Activated CD8-positive, alpha-beta memory T cell treated with anti-CD3 and anti-CD28 coated beads for 4 hours (primary cell): ENCODE measurements around the gene CYP20A1.
"Not testable (repeated sequence)": the region's sequence is repeated elsewhere in the genome, so short reads cannot be mapped to it uniquely, and the experiment has no call there.

Experiments used
- DNase-seq, 2 donors: peaks; one replicate each; pipeline ENCODE4 v3.0.0-alpha.2; 2020; ENCODE audit warnings: low read depth in 2 of 2

The CYP20A1 gene

DNA sequence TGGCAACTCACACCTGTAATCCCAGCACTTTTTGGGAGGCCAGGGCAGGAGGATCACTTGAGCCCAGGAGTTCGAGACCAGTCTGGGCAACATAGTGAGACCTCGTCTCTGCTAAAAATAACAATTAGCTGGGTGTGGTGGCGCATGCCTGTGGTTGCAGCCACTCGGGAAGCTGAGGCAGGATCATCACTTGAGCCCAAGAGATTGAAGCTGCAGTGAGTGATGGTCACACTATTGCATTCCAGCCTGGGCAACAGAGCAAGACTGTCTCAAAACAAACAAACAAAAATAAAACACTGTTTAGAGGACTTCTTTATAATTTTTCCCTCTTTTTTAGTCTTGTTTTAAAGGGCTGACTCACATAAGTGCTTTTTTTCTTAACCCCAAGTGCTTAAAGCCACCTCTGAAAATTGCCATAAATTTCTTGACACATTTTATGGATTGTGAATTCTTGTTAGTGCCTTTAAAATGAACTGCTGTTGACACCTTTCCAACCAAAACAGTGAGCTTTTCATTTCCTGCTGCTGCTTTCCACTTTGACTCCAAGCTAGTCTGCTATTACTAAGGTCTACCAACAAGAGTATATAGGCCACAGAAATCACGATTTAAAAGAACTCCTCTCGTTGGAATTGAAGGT is 41.7 kb downstream of the CYP20A1 start:
- DNase-seq, result no peak

DNA sequence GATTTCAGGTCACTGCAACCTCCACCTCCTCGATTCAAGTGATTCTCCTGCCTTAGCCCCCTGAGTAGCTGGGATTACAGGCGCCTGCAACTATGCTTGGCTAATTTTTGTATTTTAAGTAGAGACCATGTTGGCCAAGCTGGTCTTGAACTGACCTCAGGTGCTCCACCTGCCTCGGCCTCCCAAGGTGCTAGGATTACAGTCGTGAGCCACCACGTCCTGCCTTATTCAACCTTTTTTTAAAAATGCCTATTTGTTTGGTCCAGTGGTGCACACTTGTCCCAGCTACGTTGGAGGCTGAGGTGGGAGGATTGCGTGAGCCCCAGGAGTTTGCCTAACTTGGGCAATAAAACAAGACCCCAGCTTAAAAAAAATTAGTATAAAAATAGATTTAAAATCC is 43.3 kb downstream of the CYP20A1 start:
- DNase-seq, result no peak

DNA sequence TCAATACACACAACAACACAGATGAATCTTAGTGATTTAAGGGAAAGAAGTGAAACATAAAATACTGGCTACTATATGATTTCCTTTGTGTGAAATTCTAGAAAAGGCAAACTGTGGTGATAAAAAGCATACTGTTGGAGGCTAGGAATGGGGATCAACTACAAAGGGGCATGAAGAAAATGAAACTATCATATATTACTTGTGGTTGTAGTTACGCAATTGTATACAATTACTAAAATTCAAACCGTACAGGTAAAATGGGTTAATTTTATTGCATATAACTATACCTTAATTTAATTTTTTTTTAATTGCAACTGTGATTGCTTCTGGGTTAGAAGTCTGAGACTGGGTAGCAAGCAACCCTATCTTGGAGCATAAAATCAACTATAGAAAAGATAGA is 47.7 kb downstream of the CYP20A1 start:
- no peak for DNase-seq

DNA sequence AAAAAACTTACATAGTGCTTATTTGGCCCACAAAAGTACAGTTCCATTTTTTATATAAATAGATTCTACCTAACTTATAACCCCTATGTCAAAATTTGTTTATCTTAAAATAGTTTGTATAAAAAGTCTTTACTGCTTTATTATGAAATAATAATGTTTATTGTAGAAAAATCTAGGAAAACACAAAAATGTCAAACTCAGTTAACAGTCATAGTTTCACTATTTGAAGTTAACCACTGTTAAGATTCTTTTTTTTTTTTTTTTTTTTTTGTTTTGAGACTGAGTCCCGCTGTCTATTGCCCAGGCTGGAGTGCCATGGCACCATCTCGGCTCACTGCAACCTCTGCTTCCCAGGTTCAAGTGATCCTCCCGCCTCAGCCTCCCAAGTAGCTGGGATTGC is 62.8 kb downstream of the CYP20A1 start:
- no peak for DNase-seq

DNA sequence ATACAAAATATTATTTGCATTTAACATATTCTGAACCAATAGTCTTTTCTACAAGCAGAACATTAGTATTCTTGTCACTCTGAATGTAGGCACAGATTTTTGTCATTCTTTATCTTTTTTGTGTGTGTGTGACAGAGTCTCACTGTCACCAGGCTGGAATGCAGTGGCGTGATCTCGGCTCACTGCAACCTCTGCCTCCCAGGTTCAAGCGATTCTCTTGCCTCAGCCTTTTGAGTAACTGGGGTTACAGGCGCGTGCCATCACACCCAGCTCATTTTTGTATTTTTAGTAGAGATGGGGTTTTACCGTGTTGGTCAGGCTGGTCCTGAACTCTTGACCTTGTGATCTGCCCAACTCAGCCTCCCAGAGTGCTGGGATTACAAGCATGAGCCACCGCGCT is 63.8 kb downstream of the CYP20A1 start:
- DNase-seq, result not testable (repeated sequence)

DNA sequence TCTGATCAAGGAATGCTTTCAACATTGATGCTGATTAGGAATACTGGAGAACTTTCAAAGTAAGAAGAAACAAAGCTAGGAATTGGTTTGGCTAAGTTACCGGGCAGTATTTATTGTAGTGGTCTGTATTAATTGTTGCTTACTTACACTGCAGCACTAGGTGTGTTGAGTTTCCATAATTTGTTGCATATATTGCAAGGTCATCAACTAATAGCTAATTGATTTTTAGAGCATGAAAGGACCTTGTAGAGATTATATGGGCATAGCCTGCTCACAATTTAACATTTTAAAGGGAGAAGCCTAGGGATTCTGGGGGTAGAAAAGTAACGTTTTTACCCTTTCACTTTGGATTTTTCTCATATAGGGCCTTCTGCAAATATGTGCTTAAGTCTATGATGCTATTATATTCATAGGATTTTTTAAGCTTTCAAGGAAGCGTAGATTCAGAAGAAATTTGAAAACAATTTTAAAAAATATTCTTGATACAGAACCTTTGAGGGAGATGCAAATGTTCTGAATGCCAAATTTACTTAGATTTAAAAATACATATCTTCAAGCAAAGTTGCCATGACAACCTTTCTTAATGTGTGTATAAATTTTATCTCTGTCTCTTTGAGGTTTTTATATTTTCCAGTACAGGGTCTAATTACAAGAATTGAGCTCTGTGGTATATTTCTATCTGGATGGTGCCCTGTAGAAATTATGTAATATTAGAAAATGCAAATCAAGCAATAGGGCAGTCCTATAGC is 72.0 kb downstream of the CYP20A1 start:
- DNase-seq, result no peak

DNA sequence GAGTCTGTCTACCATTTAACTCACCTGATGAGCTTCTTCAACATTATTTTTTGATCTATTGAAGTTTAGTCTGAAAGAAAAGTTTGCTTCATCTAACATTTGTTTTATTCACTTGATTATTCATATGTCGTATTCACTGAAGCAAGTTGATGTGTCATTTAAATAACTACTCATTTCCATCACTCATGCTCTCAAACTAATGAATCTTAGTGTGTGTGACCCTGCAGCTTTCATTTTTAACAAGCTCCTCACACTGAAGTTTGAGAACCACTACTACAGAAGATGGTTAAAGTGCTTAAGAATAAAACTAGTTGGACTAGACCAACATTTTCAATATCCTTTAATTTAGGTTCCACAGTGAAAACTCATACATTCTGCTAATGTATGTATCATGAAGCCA is 87.5 kb downstream of the CYP20A1 start:
- no peak for DNase-seq

DNA sequence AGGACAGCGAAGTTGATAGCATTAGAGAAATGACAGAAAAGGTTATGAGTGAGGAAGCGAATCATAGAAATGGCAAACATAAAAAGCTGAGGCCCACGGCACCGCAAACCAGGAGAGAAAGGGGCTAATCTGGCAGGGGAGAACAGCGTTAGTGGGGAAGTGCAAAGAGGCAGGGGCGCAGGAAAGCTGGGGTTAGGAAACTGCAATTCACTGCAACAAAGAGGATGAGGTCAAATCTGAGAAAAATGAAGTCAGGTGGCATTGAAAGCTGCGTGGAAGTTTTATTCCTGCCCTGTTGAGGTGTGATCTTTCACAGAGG is 88.7 kb downstream of the CYP20A1 start:
- no peak for DNase-seq

DNA sequence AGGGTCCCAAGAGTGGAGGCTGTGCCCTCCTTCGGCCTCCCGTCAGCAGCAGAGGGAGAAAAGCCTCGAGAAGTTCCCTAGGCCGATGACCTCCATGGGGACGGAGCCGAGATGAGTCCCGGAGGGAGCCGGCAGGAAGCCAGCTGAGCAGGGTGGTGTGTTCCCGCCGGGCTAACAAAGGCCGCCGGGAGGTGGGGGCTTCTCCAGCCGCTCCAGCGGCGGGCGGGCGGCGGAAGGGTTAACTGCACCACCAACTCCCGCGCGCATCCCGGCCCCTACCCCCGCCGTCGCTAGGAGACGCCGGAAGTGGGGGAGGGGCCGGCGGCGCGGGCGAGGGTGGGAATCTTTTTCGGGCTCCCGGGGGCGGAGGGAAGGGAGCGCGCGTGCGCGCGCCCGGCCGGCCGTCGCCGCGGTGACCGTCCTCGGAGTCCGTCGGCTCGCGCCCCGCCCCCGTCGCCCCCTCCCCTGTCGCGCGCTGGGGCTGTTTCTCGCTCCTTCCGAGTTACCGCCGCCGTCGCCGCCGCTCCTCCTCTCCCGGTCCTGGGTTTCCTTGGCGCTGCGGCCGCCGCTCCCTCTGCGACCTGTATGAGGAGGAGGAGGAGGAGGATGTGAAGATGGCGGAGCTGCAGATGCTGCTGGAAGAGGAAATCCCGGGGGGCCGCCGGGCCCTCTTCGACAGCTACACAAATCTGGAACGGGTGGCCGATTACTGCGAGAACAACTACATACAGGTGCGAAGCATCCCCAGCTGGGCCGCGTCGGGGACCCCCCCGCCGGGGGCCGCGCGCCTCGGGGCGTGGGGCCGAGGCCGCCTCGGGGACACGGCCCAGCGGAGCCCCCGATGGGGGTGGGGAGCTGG is 89.3 kb downstream of the CYP20A1 start, which contains the start of gene ABI2:
Gene ABI2, plus strand, starts transcription at position 494 of the 859 bp plus-strand sequence. Its CDS starts 121 bp downstream, at position 615.
- DNase-seq, result peak; percentile 30 to 32

DNA sequence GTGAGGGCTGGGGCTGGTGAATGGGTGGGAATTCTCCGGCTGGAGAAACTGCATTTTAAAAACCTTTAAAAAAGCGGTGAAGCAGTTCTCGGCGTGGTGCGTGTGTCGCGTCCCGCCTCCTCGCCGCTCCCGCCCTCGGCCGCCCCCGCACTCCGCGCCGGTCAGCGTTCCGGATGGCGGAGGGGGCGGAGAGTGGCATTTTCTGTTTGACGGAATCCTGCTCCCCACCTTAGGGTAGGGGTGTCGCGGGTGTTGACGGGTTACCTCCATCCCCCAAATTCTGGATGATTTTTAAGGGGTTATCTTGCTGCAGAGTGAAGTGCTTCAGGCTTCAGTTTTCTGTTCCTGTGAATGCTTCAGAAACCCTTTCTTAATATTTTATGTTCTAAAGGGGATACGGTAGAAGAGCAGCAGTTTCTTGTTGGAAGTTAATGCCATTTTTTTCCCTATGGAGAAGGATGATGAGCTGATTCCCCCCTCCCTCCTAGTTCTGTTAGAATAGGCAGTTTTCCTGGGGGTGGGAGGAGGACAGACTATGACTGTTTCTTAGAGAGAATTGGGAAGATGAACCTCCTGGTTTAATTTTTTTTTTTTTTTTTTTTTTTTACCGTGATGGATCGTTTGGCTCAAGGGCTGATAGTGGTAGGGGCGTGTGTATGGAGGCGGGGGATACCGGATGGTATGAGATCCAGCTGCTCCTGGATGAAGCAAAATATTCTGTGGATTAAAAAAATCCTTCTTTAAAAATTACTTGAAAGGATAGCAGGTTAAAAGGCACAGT is 90.1 kb downstream of the CYP20A1 start:
- DNase-seq, result peak; percentile 3 to 12

DNA sequence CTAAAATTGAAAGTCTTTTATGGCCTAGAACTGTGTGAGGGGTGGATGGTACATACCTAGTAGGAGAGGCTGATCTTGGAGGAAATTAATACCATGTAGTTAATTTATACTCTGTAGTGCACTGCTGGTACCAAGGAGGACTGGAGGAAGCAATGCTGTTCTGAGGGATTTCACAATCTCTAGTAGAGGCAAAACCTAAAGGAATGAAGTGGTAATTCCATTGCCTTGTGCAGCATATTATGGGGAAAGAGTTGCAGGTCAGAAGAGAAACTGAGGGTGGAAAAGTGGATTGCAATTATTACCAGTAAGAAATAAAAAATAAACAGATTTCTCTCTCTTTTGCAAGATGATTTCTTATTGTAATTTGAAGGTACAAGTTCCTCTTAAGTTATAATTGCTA is 91.6 kb downstream of the CYP20A1 start:
- DNase-seq, result no peak

DNA sequence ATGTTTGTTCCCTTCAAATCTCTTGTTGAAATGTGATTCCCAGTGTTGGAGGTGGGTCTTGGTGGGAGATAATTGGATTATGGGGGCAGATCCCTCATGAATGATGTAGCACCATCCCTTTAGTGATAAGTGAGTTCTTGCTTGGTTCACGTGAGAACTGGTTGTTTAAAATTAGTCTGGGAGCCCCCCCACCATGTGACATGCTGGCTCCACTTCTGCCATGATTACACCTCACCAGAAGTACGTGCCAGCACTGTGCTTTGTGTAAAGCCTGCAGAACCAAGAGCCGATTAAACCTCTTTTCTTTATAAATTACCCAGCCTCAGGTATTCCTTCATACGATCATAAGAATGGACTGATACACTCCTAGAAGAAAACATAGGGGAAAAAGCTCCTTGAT is 99.5 kb downstream of the CYP20A1 start:
- DNase-seq, result no peak

DNA sequence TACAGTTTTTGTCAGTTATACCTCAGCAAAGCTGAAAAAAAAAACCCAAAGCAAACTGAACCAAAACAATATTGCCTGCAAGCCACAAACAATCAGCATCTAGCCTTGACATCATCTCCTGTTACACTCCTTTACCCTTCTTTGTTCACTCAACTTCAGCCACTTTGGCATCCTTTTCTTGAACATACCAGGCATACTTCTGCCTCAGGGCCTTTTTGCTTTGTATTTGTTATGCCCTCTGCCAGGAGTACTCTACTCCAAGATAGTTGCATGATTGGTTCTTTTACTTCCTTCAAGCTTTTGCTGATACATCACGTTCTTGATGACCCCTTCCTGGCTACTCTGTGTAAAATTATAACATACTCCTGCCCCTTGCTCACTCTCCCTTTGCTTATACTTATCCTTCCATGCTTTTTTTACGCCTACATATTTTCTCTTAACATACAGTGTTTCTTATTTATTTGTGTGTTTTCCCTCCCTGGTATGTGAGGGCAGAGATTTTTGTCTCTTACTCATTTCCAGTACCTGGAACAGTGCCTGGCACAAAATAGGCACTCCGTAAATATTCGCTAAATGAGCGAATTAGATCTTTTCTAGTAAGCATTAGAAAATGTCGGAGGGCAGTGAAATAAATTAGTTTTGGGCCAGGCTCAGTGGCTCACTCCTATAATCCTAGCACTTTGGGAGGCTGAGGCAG is 102.1 kb downstream of the CYP20A1 start:
- no peak for DNase-seq

DNA sequence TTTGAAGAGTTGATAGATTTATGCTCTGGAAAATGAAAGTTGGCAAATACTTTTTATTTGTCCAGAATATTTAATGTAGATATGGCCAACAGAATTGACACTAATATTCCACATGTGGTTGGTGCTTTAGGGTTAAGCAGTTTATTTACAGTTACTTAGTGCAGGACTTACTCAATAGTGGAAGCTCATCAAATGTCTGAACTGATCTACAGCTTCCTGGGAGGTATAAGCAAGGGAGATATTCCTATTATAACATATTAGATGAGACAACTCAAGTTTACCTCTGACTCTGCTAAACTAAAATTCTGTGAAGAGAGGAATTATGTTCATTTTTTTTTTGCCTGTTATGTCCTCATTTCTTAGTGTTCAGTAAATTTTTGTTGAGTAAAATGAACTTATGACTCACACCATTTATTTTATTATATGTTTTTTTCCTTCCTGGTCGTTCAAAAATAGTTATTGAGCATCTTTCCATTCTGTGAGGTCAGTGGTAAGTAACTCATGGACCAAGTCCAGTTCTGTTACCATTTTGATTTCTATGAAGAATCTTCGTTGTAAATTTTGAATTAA is 103.0 kb downstream of the CYP20A1 start:
- no peak for DNase-seq

DNA sequence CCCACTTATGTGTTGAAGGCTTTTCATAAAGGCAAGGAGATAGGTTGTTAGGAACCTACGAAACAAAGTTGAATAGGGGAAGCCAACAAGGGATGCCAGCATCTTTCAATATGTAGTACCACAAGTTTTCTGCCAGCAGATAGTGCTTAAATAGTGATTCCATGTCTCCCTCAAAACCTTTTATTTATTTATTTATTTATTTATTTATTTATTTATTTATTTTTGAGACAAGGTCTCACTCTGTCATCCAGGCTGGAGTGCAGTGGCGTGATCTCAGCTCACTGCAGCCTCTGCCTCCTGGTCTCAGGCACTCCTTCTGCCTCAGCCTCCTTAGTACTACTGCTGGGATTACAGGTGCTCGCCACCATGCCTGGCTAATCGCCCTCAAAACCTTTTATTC is 103.6 kb downstream of the CYP20A1 start:
- not testable (repeated sequence) for DNase-seq

DNA sequence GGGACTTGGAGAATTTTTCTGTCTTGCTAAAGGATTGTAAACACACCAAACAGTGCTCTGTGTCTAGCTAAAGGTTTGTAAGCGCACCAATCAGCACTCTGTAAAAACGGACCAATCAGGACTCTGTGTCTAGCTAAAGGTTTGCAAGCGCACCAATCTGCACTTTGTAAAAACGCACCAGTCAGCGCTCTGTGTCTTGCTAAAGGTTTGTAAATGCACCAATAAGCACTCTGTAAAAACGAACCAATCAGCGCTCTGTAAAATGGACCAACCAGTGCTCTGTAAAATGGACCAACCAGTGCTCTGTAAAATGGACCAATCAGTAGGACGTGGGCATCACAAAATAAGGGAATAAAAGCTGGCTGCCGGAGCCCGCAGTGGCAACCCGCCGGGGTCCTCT is 105.8 kb downstream of the CYP20A1 start:
- DNase-seq, result no peak

DNA sequence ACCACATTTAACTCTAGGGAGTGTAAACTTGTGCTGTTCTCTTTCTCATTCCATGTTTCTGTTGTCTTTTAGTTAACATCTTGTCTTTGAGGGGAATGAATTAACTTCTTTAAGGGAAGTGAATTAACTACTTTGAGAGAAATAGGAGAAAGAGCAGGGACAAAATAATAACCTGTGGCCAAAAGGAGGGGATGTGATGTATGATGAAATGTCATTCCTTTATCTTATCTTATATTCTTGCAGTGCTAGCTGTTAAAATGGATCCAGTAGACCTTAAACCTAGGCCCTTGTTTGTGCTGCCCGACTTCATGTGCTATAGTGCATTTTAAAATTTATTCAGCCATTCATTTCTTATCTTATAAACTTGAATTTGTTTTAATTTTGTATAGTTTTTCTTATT is 107.8 kb downstream of the CYP20A1 start:
- no peak for DNase-seq

DNA sequence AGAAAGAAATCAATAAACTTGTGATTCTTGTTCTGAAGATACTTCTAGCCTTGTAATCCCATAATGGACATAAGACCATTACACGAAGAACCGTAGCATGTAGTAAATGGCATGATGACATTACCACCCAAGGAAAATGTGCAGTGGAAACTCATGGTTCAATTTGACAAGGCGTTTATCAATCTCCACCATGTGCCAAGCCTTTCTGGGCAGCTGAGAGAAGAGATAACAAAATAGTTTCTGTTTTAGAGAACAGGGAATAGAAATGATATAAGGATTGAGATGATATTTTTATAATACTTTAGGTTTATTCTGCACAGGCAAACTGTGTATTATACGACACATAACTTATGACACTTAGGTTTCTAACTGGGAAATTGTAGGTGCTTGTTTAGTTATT is 108.6 kb downstream of the CYP20A1 start:
- no peak for DNase-seq

DNA sequence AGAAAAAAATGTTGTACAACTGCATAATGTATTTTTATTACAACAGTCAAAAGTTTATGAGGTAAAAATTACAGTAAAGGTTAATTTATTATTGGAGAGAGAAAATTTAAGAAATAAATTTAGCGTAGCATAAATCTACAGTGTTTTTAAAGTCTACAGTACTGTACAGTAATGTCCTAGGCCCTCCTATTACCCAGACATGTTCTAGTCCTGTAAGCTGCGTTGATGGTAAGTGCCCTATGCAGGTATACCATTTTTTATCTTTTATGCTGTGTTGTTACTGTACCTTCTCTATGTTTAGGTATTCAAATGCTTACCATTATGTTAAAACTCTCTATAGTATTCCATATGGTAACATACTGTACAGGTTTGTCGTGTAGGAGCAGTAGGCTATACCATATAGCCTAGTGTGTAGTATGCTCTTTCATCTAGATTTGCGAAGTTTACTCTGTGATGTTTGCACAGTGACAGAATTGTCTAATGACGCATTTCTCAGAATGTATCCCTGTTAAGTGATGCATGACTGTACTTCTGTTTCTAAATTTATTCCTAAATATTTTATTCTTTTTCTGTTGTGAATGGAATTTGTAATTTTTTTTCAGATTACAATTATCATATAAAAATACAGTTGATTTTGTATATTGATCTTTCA is 113.9 kb downstream of the CYP20A1 start:
- DNase-seq, result no peak

DNA sequence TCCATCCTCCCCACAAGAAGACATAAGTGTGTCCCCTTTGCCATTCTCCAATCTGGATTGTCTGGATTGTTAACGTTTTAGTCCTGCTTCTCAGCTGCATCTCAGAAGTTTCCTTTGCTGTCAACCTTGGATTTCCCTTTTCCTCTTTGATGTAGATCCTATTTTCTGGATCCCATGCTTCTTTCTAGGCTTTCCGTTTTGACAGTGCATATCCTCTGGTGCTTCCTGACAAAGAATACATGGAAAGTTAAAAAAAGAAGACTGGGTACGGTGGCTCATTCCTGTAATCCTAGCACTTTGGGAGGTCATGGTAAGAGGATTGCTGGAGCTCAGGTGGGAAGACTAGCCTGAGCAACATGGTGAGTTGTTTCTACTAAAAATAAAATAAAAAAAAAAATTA is 116.1 kb downstream of the CYP20A1 start:
- no peak for DNase-seq
